Gastroesophageal sphincter (tissue), 3 donors: Measurements from ENCODE around the gene NDUFA11.

Source experiments
- POLR2A ChIP-seq, 2 donors: fragments of 450-650 bp; IDR thresholded peaks; one replicate each; pipeline ENCODE4 v1.6.1; 2017; ENCODE audit warnings: antibody characterized with exemption in 2 of 2, mild to moderate bottlenecking in 2 of 2, moderate library complexity in 1 of 2
- TF ChIP-seq, protein P1 (sequence below), 4 experiments: fragments of 200-600 bp in 2 of 4; fragments of 450-650 bp in 2 of 4; sonication (generic) in 1 of 4; IDR thresholded peaks; one replicate each; pipeline ENCODE4 v1.5.1; 2017 to 2019; ENCODE audit warnings: antibody characterized with exemption in 4 of 4, mild to moderate bottlenecking in 2 of 4, moderate library complexity in 2 of 4

DNA sequence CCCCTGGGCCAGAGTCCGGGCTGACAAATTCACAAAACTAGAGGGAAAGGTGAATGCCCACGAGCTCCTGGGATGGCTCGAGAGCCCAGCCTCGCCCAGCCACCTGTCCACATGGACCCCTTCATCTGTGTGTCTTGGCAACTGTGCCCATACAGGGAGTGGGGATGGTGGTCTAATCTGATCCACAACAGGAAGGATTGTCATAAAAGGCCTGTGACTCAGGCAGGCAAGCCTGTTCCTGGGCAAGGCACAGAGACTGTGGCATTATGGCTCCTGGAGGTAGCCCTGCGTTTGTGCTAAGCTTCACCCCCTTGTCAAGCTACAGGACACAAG is 30.4 kb upstream of the NDUFA11 start:
- TF ChIP-seq, protein P1, sequence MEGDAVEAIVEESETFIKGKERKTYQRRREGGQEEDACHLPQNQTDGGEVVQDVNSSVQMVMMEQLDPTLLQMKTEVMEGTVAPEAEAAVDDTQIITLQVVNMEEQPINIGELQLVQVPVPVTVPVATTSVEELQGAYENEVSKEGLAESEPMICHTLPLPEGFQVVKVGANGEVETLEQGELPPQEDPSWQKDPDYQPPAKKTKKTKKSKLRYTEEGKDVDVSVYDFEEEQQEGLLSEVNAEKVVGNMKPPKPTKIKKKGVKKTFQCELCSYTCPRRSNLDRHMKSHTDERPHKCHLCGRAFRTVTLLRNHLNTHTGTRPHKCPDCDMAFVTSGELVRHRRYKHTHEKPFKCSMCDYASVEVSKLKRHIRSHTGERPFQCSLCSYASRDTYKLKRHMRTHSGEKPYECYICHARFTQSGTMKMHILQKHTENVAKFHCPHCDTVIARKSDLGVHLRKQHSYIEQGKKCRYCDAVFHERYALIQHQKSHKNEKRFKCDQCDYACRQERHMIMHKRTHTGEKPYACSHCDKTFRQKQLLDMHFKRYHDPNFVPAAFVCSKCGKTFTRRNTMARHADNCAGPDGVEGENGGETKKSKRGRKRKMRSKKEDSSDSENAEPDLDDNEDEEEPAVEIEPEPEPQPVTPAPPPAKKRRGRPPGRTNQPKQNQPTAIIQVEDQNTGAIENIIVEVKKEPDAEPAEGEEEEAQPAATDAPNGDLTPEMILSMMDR (IDR thresholded peaks at IDR 0.05) = no peak
- no peak for TF ChIP-seq POLR2A (IDR thresholded peaks at IDR 0.05)
